GM20431 (cell line): ENCODE results near the gene EGFR.

Experiments
- in situ Hi-C: fragments of 300-500 bp; cut with MseI, MboI; formaldehyde crosslinking; loops from one replicate; pipeline ENCODE4 v1.15.0; 2020; ENCODE audit warnings: low sequenced_read_pairs; ENCODE audit not compliant: unreplicated experiment

Gene EGFR

DNA sequence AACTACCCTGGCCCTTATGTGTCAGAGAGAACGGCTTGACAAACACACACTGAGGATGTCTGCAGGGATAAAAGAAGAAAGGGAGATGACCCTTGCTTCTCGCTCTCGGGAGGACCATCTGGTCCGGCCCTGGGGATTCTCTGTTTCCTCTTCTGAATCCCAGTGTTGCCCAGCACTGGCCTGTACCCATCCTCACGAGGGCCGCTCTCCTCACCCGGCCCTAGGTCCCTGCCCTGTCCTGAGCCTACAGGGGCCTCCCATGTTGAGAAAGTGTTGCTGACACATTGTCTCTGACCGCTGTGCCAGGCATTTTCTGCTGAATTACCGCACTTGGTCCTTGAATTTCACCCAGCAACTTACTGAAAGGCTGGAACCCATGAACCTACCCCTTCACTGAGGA, 174.4 kb downstream of the EGFR start:
- in situ Hi-C loops: no loop called here

DNA sequence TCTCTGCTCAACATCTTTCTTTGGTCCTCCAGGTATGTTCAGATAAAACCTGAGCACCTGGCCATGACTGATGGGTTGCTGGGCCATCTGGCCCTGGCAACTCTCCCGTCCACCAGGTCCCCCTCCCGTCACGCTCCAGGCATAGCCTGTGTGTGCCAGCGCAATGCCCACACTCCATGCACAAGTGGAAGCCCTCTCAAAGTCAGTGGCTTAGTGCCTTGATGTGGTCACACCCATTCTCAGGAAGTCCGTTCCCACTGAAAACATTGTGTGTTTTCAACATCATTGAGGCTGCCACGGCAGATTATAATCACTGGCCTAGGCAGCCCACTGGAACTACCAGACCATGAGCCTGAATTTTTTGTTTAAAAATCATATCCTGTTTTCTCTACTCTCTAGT, 175.7 kb downstream of the EGFR start:
- in situ Hi-C loops: no loop called here

DNA sequence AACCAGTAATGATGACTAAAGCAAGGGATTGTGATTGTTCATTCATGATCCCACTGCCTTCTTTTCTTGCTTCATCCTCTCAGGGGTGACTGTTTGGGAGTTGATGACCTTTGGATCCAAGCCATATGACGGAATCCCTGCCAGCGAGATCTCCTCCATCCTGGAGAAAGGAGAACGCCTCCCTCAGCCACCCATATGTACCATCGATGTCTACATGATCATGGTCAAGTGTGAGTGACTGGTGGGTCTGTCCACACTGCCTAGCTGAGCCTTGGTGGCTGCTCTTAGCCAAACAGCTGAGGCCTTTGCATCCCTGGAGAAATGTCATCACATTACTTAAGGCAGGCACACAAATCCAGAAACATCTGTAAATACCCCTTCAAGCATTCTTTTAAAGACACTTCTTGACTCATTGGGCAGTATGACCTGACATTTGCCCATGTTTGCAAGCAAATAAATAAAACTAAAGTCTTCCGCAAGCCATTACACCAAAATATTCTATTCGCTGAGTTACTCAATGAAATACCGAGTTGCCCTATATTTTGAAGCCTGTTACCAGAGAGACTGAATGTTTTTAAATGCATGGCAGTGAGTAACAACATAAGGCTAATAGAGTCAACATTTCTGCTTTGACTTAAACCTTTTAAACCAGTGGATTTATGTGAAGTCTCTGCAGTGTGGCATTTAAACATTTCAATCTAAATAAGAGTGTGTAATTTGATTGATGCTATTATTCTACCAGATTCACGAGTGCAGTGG, 180.0 kb downstream of the EGFR start:
- in situ Hi-C loops: no loop called here

DNA sequence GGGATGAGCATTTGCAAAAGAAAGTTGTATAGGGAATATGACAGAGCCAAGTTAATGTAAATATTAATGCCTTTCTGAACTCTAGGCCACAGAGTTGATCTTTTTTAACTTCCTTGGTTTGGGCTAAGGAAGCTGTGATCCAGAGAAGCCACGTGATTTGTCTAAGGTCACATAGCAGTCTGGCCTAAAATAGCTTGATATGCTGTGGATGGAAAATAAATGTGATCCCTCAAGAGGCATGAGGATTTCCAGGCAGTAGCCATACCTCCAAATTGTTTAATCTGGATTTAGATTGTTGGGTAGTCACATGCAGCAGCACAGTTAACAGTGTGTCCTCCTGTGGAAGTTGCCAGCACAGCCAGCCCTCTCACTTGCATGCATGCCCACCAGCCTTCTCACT, 180.6 kb downstream of the EGFR start:
- in situ Hi-C loops: no loop called here

DNA sequence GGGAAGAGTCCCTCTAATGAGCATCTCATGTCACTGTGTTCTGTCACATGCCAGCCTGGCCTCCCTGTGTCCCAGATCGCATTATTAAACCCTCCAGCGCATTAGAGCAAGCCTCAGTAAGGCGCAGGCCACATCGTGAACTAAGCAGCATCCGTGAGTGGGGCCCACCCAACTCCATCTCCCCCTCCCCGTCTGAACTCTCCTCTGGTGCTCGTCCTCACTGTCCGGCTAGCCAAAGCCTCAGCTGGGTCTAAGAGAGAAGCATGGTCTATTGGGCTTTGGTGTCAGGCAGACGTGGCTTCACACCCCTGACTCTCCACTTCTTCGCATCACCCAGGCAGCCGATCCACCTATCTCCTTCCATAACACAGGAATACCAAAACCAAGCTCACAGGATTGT, 181.6 kb downstream of the EGFR start:
- in situ Hi-C loops: no loop called here

DNA sequence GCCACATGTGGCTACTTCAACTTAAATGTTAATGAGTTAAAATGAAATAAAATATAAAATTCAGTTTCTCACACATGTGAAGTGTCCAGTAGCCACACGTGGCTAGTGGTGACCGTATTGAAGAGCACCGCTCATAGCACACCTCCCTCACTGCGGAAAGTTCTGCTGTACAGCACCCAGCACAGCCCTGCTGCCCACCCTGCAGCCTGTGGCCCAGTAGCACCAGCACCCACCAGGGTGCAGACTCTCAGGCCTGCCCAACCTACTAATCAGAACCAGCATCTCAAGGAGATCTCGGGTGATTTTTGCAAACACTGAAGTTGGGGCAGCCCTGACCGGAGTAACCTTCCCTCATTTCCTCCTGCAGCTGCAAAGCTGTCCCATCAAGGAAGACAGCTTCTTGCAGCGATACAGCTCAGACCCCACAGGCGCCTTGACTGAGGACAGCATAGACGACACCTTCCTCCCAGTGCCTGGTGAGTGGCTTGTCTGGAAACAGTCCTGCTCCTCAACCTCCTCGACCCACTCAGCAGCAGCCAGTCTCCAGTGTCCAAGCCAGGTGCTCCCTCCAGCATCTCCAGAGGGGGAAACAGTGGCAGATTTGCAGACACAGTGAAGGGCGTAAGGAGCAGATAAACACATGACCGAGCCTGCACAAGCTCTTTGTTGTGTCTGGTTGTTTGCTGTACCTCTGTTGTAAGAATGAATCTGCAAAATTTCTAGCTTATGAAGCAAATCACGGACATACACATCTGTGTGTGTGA, 183.5 kb downstream of the EGFR start:
- in situ Hi-C loops: no loop called here

DNA sequence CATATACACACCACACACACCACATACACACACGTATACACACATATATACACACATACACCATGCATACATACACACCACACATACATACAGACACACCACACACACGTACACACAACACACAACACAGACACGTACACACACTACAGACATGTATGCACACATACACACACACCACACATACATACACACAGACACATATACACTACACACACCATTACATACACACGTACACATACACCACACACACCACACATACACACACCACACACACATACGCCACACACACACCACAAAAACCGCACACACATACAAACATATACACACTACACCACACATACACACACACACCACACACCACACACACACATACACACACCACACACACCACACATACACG, 184.5 kb downstream of the EGFR start:
- in situ Hi-C loops: no loop called here

DNA sequence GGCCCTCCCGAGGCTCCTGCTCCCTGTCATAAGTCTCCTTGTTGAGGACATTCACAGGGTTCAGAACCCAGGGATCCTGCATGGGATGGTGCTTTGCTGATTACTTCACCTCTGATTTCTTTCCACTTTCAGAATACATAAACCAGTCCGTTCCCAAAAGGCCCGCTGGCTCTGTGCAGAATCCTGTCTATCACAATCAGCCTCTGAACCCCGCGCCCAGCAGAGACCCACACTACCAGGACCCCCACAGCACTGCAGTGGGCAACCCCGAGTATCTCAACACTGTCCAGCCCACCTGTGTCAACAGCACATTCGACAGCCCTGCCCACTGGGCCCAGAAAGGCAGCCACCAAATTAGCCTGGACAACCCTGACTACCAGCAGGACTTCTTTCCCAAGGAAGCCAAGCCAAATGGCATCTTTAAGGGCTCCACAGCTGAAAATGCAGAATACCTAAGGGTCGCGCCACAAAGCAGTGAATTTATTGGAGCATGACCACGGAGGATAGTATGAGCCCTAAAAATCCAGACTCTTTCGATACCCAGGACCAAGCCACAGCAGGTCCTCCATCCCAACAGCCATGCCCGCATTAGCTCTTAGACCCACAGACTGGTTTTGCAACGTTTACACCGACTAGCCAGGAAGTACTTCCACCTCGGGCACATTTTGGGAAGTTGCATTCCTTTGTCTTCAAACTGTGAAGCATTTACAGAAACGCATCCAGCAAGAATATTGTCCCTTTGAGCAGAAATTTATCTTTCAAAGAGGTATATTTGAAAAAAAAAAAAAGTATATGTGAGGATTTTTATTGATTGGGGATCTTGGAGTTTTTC, 186.5 kb downstream of the EGFR start:
- in situ Hi-C loops: no loop called here

DNA sequence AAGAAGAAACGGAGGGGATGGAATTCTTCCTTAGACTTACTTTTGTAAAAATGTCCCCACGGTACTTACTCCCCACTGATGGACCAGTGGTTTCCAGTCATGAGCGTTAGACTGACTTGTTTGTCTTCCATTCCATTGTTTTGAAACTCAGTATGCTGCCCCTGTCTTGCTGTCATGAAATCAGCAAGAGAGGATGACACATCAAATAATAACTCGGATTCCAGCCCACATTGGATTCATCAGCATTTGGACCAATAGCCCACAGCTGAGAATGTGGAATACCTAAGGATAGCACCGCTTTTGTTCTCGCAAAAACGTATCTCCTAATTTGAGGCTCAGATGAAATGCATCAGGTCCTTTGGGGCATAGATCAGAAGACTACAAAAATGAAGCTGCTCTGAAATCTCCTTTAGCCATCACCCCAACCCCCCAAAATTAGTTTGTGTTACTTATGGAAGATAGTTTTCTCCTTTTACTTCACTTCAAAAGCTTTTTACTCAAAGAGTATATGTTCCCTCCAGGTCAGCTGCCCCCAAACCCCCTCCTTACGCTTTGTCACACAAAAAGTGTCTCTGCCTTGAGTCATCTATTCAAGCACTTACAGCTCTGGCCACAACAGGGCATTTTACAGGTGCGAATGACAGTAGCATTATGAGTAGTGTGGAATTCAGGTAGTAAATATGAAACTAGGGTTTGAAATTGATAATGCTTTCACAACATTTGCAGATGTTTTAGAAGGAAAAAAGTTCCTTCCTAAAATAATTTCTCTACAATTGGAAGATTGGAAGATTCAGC, 187.6 kb downstream of the EGFR start:
- in situ Hi-C loops: no loop called here

DNA sequence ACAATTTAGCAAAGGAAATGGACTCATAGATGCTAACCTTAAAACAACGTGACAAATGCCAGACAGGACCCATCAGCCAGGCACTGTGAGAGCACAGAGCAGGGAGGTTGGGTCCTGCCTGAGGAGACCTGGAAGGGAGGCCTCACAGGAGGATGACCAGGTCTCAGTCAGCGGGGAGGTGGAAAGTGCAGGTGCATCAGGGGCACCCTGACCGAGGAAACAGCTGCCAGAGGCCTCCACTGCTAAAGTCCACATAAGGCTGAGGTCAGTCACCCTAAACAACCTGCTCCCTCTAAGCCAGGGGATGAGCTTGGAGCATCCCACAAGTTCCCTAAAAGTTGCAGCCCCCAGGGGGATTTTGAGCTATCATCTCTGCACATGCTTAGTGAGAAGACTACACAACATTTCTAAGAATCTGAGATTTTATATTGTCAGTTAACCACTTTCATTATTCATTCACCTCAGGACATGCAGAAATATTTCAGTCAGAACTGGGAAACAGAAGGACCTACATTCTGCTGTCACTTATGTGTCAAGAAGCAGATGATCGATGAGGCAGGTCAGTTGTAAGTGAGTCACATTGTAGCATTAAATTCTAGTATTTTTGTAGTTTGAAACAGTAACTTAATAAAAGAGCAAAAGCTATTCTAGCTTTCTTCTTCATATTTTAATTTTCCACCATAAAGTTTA, 188.8 kb downstream of the EGFR start:
- in situ Hi-C loops: no loop called here

DNA sequence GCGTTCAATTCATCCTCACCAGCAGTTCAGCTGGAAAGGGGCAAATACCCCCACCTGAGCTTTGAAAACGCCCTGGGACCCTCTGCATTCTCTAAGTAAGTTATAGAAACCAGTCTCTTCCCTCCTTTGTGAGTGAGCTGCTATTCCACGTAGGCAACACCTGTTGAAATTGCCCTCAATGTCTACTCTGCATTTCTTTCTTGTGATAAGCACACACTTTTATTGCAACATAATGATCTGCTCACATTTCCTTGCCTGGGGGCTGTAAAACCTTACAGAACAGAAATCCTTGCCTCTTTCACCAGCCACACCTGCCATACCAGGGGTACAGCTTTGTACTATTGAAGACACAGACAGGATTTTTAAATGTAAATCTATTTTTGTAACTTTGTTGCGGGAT, 190.5 kb downstream of the EGFR start:
- in situ Hi-C loops: no loop called here

DNA sequence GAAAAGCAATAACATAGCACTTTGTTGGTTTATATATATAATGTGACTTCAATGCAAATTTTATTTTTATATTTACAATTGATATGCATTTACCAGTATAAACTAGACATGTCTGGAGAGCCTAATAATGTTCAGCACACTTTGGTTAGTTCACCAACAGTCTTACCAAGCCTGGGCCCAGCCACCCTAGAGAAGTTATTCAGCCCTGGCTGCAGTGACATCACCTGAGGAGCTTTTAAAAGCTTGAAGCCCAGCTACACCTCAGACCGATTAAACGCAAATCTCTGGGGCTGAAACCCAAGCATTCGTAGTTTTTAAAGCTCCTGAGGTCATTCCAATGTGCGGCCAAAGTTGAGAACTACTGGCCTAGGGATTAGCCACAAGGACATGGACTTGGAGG, 191.4 kb downstream of the EGFR start:
- in situ Hi-C loops: no loop called here

DNA sequence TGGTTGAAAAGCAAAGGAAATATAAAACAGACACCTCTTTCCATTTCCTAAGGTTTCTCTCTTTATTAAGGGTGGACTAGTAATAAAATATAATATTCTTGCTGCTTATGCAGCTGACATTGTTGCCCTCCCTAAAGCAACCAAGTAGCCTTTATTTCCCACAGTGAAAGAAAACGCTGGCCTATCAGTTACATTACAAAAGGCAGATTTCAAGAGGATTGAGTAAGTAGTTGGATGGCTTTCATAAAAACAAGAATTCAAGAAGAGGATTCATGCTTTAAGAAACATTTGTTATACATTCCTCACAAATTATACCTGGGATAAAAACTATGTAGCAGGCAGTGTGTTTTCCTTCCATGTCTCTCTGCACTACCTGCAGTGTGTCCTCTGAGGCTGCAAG, 191.9 kb downstream of the EGFR start:
- in situ Hi-C loops: no loop called here

DNA sequence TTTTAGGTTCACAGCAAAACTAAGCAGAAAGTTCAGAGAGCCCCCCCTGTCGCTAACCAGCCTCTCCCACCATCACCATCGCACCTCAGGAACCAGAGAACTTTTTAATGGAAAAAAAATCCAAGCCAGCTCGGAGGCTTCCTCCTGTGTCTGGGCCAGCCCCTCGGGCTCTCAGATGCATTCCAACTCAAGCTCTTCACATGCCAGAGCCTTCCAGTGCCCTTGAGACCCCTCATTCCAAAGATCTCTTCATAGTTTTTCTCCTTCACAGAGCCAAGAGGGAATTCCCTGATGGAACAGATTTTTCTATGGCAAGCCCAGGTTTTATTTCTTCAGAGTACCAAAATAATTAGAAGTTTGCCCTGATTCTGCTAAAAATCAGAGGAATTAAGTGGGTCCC, 192.9 kb downstream of the EGFR start:
- in situ Hi-C loops: no loop called here

DNA sequence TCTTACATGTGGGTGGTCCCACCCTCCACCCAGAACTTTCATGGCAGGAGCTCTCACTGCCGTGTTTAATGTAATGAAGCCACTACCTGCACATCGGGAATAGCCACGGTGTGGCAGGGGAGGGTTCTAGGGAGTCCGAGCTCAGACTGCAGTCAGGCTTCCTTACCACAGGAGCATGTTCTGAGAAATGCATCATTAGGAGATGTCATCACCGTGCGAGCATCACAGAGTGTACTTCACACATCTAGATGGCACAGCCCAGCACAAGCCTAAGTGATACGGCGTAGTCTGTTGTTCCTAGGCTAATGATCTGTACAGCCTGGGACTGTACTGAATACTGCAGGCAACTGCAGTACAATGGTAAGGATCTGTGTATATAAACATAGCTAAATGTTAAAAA, 193.4 kb downstream of the EGFR start:
- in situ Hi-C loops: no loop called here

DNA sequence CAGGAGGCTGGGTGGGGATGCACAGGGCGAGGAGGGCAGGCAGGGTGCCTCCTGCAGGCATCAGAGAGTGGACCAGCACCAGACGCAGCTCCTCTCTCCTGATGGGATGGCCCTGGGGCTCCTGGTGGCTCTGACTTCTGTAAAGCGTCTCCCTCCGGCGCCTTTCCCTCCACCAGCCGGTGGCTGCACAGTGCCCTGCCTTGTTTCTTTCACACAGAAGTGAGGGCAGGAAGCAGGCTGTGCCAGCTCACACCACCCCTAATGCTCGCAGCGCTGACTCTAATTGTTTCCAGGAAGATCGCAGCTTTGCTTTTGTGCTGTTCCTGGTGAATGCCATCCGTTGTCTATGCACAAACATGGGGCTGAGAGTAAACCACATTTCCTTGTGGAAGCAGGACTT, 194.0 kb downstream of the EGFR start:
- in situ Hi-C loops: no loop called here

DNA sequence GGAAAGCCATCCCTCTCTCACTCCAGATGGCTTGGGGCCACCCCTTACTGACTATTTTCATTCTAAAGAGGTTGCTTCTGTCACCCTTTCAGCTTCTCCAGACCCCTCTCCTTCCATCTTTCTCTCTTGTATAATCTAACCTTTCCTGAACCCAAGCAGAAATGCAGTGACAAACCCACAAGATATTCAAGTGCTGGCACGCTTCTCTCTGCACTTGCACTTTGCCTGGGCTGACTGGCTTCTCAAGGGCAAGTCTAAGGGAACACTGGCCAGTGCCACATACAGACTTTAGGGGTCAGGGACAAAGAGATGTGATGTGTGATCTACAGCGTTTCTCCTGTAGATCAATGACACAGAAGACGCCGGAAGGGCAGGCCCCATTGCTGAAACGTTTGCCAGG, 195.9 kb downstream of the EGFR start:
- in situ Hi-C loops: no loop called here

DNA sequence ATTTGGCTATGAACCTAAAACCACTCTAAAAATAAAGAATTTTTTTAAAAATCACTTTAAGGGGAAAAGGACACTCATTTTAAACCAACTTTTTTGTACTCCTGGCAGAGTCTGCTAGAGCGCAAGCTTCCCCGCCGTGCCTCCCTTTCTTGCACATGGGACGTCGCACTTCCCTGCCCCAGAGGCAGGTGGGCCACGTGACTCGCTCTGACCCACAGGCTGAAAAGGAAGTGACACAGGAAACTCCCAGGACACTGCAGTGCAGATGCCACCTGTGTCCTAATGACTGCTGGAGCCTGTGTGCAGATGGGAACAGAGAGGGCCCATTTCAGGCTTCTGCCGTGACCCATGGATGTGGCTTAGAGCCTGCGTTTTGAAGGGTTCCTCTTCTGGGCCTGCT, 204.2 kb downstream of the EGFR start:
- in situ Hi-C loops: no loop called here

DNA sequence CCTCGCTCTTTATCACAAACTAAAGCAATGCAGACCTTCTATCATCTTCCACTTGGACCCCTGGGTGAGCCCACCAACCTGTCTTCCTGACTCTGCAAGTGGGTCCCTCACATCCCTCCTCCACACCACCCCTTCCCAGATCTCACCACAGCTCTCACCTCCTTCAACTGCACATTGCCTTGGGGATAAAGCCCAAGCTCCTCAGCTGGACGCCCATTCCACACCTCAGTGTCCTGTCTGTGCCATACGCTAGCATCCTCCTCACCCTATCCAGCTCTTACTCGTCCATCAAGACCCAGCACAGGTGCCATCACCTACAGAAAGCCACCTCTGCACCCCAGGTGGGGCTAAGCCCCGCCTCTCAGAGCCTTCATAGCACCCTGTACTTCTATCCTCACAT, 205.3 kb downstream of the EGFR start:
- in situ Hi-C loops: no loop called here

DNA sequence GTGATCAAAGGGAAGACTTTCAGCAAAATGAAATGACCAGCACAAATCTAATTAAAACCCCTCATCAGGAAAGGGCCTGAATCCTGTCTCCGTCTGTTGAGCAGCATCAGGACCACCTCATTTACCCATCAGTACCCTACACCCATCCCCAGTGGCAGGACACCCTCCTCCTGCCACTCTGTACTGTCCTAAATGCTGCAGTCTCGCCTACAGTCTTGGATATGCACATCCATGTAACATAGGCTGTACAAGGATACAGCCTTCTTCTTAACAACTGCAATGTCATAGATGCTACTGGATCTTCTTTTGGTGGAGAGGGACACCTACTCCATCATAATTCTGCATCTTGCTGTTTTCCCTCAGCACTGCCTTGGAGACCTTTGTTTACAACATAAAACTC, 206.0 kb downstream of the EGFR start:
- in situ Hi-C loops: no loop called here
